Stimulated activated CD4-positive, alpha-beta T cell treated with anti-CD3 and anti-CD28 coated beads, Interleukin-1b, Interleukin-23, amount 100 ng/mL, for 24 hours (primary cell): ENCODE results near the gene PARD3B.

ENCODE experiments used
- DNase-seq, 4 experiments: peaks; one replicate each; pipeline ENCODE4 v3.0.0-alpha.2; 2020; ENCODE audit warnings: low read depth in 4 of 4, low spot score in 1 of 4

PARD3B gene

DNA sequence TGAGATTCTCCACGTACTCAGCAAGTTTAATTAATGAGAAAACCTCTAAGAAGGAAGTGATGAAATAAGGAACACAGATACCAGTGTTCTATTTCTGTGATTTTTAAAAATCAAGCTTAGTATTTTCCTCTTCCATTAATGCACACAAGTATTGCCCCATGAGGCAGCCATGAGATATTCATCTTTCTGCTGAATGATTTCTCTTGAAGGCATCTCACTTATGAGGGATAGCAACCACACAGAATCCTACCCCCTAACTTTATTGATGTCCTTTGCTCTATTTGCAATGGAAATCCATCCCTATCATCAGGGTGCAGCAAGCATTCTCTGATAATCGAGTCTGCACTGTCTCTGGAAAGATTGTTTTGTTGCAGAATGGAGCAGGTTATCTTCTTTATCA lies 893.0 kb downstream of the PARD3B start:
- no peak for DNase-seq

- DNase-seq = no peak
Observed at GRCh38 chr2:205439621-205440020, 894.3 kb downstream of the PARD3B start.

DNA sequence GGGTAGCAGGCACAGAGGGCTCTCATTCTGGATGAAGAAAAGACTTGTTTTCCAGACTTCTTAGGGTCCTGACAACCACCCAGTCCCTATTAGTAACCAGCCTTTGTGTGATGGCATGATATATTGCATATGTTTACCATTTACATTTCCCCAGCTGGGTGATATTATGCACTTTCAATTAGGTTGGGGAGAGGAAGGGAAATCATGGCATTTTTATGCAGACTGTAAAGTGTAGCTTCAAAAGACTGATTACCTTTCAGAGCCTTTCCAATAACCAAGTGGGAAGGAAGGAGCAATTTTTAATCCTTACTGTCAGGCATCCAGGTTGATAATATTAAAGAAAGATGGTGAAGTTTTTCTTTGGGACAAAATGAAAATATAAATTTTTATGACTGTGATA lies 896.2 kb downstream of the PARD3B start:
- no peak for DNase-seq

DNA sequence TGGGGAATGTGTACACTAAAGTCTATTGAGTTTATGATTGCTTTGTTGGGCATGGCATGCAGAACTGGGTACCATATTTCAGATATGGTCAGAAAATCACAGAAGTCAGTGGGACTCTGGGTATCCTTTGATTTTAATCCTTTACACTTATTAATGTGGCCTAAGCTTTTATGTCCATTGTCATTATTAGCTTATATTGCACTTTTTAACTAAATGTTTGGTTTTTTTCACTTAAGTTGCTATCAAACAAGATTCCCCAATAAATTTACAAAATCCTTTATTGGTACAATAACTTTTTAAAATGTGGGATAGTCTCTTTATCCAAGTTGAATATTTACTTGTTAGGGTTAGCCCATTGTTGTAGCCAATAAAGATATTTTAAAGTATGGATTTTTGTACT lies 902.9 kb downstream of the PARD3B start:
- DNase-seq = no peak

GRCh38 chr2:205451901-205452512 lies 906.7 kb downstream of the PARD3B start:
- DNase-seq = no peak

- DNase-seq = no peak
Observed at GRCh38 chr2:205453202-205453601, 907.9 kb downstream of the PARD3B start.

DNA sequence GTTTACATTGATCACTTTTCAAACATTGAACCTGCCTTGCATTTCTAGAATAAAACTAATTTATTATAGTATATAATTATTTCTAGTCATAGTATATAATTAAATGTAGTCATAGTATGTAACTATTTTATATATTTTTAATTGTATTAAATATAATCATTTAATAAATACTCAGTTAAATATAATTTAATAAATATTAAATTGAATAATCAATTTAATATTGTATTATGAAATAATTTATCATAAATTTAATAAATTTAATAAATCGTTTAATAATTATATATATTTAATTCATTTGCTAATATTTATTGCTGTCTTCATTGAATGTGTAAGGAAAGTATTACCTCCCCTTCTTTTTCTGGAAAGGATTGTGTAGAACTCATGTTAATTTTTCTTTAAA lies 911.4 kb downstream of the PARD3B start:
- no peak for DNase-seq

GRCh38 chr2:205460217-205460616 lies 914.9 kb downstream of the PARD3B start:
- no peak for DNase-seq

DNA sequence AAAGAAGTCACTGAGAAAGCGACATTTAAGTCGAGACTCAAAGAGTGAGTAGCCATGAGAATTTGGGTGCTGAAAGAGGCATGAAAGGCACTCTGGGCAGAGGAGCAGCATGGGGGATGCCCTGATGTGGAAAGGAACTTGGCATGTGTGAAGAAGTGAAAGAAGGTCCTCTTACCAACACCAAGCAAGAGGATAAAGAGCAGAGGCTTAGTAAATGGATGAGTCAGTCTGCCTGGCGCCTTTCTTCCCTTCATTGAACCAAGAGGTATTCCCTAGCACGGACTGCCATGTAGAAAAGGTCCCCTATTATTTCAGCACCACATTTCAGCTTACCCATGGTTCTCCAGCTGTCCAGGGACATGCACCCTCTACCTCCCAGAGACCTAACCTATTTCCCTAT lies 915.9 kb downstream of the PARD3B start:
- DNase-seq = no peak

- DNase-seq = peak in 1 of 4 experiments; percentile 6
Observed at GRCh38 chr2:205461678-205462665, 916.7 kb downstream of the PARD3B start.

GRCh38 chr2:205462681-205463345 lies 917.5 kb downstream of the PARD3B start:
- no peak for DNase-seq

DNA sequence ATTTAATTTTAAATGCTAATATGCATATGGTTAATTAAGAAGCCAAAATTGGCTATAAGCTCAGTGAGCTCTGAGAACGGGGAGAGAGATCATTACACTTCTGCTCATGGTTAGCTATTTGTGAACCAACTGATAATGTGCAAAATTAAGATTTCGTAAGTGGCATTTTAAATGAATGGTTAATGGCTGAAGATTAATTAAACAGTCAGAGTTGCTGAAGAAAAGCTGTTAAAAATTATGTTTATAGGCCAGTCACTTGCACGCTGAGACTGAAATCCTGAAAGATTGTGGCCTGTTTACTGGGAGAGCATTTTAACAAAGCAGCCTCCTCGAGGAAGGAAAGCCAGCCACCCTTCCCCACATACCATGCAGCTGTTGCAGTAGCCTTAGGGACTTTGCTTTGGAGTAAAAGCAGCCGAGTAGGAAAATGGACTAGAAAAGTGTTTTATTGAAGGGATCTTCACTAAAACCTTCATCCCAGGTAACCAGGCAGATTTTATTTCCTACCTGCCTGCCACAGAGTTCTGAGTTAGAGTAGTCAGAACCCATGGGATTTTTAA lies 918.3 kb downstream of the PARD3B start:
- DNase-seq = no peak

DNA sequence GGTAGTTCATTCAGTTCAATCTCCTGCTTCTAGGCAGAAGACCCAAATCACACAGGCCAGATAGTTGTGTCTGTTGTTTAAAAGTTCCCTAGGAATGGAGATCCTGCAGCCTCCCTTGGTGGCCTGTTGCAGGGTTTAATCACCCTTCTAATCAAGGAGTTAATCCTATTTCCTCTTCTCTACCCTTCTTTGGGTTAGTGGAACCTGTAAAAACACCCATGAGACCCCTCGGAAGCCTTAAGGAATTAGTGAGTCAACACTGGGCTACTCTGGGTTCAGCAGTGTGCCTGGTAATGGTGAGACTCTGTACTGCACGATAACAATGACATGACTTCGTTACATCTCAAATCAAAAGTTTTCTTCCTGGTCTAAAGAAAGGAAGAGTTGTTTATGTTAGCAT lies 919.4 kb downstream of the PARD3B start:
- DNase-seq = no peak

DNA sequence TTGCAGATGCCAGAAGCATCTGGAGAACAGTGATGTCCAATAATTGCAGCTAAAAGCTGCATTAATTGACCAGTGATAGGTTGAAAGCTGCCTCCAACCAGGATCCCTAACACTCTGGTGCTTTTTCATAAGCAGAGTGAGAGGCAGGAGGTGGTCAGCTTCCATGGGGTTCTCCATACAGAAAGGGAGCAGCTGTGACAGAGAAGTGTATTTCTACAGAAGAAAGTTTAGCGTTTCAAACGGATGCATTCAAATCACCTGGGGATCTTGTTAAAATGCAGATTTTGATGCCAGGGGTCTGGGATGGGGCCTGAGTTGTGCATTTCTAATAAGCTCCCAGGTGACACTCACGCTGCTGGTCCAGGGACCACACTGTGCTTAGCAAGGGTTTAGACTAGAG lies 920.5 kb downstream of the PARD3B start:
- no peak for DNase-seq

DNA sequence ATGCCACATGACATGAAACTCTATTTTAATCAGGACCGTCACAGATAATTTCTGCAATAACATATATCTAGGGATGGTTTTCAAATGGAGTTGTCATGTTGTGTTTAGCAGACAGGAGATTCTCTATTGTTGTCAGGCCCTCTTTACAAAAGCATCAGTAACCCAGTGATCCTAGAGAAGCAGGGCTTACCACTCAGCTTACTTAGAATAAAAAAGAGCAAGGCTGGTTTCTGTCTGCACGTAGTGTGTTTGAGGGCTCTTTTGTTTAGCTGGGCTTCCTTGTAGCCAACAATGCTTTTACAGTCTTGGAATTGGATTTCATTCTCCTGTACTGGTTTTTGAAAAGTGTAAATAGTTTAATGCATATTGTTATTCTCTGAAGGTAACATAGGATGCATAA lies 926.5 kb downstream of the PARD3B start:
- no peak for DNase-seq

GRCh38 chr2:205473791-205474190 lies 928.5 kb downstream of the PARD3B start:
- no peak for DNase-seq

DNA sequence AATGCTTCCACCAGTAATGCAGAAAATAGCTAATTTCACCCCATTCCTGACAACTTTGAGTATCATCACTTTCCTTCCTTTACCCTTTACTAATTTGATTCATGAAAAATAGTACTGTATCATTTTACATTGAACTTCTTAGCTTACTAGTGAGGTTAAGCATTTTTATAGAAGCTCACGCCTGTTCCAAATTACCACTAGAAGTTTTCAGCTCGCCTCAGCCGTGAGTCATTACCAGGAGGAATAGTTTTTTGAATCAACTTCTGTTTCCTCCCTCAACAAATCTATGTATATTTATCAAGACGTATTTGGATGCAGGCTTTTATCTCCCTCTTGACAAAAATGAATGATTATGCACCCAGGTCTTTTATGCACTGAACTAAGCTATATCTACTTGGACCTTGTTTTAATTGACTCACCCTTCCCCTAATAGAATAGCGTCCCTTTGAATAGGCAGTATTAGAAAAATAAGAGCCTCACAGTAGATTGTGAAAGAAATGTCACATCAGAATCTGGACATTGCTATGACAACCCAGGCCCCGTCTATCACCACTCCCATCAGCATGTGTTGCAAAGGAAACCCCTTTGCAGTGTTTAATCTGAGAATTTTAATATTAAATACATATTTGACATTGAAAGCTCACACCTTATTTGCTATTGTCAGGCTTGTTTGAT lies 929.6 kb downstream of the PARD3B start:
- no peak for DNase-seq

- no peak for DNase-seq
Observed at GRCh38 chr2:205475416-205475768, 930.1 kb downstream of the PARD3B start.

DNA sequence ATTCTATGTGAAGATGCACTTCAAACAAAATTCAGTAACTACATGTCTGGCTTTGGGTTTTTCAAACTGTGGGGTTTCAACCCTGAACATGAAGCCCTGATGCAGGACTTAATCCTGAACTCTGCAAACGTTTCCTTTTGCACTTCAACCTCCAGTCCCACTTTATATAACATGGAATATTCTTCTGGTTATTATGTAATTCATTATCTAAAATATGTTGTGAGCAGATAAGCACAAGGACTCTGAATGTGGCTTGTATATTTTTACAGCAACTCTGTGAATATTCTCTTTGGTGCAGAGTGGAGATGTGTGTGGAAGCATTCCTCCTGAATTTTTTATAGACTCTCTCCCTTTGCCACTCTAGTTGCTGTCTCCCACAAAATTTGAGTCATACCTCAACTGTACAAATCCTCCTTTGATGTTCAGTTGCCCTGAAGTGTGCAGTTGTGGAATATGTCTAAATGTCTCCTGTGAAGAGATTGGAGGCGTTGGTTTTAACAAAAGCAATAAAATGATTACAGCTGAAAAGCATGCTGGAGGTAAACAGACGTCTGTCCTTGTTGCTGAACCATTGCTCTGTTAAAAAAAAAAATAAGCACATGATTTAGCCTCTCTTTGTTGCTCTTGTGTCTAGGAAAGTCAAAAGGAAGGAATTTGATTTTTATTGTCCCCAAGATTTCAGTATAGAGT lies 931.9 kb downstream of the PARD3B start:
- DNase-seq = no peak

- DNase-seq = no peak
Observed at GRCh38 chr2:205481861-205482260, 936.6 kb downstream of the PARD3B start.
